ENCODE measurements around the gene ACSM6. TPM values are rescaled to one million over a fixed set of nuclear protein-coding genes. Genes with fewer than 3 reads are reported as not detected.

Gene ACSM6
- total RNA-seq, 1 experiment from 2014 or later = not detected

GRCh38 chr10:95253007-95253406, 59.0 kb downstream of the ACSM6 start (continued):
- no peak for TF ChIP-seq ZNF425 (CRISPR knock-in tag; conservative IDR thresholded peaks at IDR 0.05)
- TF ChIP-seq SMAD3 (CRISPR knock-in tag; IDR thresholded peaks at IDR 0.05; ENCODE audit: borderline replicate concordance) = no peak
- TF ChIP-seq FOXK1 (CRISPR knock-in tag; IDR thresholded peaks at IDR 0.05) = no peak
- TF ChIP-seq ZNF396 (CRISPR knock-in tag; IDR thresholded peaks at IDR 0.05; ENCODE audit: borderline replicate concordance) = no peak
- no peak for TF ChIP-seq ZNF263 (CRISPR knock-in tag; IDR thresholded peaks at IDR 0.05; ENCODE audit: low read depth)

GRCh38 chr10:95253686-95254085, 59.6 kb downstream of the ACSM6 start:
- CTCF ChIA-PET = interaction anchor here (2.8 kb wide), 1 partner anchor 11 kb away, joined by 9 read pairs; no protein-coding TSS in a partner anchor

More at GRCh38 chr10:95253686-95254085, 59.6 kb downstream of the ACSM6 start:
- peaks cover 18% of the 10 kb centered on the region for H3K9me3 Mint-ChIP-seq
- H3K4me1 Mint-ChIP-seq = peaks cover 25% of the 10 kb centered on the region
- DNase-seq (ENCODE audit: low spot score) (no peak), ATAC-seq (no peak)
- H3K36me3 Mint-ChIP-seq = peaks cover 44% of the 10 kb centered on the region
- no peaks in the 10 kb centered on the region for H3K27me3 Mint-ChIP-seq (ENCODE audit: low read depth)
- H3K27ac Mint-ChIP-seq = no peak overlapping the region
- TF ChIP-seq E2F4 (CRISPR knock-in tag; IDR thresholded peaks at IDR 0.05; ENCODE audit: borderline replicate concordance, low read depth) (no peak), IRF1 (CRISPR knock-in tag; IDR thresholded peaks at IDR 0.05) (no peak), MYBL2 (CRISPR knock-in tag; IDR thresholded peaks at IDR 0.05) (no peak), ZNF317 (CRISPR knock-in tag; IDR thresholded peaks at IDR 0.05; ENCODE audit: borderline replicate concordance, low read depth) (no peak), ATF6 (CRISPR knock-in tag; IDR thresholded peaks at IDR 0.05) (no peak), MLX (CRISPR knock-in tag; IDR thresholded peaks at IDR 0.05) (no peak), GTF2I (CRISPR knock-in tag; conservative IDR thresholded peaks at IDR 0.05) (no peak), JUN (CRISPR knock-in tag; IDR thresholded peaks at IDR 0.05) (no peak), MAX (CRISPR knock-in tag; IDR thresholded peaks at IDR 0.05) (no peak), ATF3 (CRISPR knock-in tag; conservative IDR thresholded peaks at IDR 0.05) (no peak), CBFB (CRISPR knock-in tag; IDR thresholded peaks at IDR 0.05; ENCODE audit: low read depth) (no peak), NFE2L1 (CRISPR knock-in tag; IDR thresholded peaks at IDR 0.05) (no peak)
- POLR2A ChIA-PET = no interaction called here
- no peak overlapping the region for H3K4me3 Mint-ChIP-seq

Measured in WTC11 (cell line).